ENCODE measurements around the gene MAGI2. TPM values are rescaled to one million over a fixed set of nuclear protein-coding genes. Genes with fewer than 3 reads are reported as not detected.

The MAGI2 gene
- total and polyA plus RNA-seq, 2 experiments from 2014 or later: 16.8 to 24.7 TPM

- H3K36me3 ChIP-seq: no peaks in the 10 kb centered on the region
- no peaks in the 10 kb centered on the region for H3K9me3 ChIP-seq (ENCODE audit: low read depth)
- no peak overlapping the region for H3K27ac ChIP-seq
- no peak overlapping the region for H3K4me3 ChIP-seq
- TF ChIP-seq CTCF (IDR thresholded peaks at IDR 0.05; ENCODE audit: low read depth, low read length): no peak
- no peak for DNase-seq (ENCODE audit: low read depth in 1 of 2, low spot score in 1 of 2)
- H3K4me1 ChIP-seq (ENCODE audit: low read depth): peaks cover 9% of the 10 kb centered on the region
- H3K27me3 ChIP-seq: no peaks in the 10 kb centered on the region
These were observed 272.9 kb downstream of the MAGI2 start for GRCh38 chr7:79180533-79180932.

- Histone ChIP-seq H3K4me1 (ENCODE audit: low read depth) (peaks cover 9% of the 10 kb centered on the region), H3K36me3 (no peaks in the 10 kb centered on the region), H3K27me3 (no peaks in the 10 kb centered on the region), H3K9me3 (ENCODE audit: low read depth) (no peaks in the 10 kb centered on the region), H3K27ac (no peak overlapping the region), H3K4me3 (no peak overlapping the region)
- peak; percentile 55 to 61 for DNase-seq (ENCODE audit: low read depth in 1 of 2, low spot score in 1 of 2)
- peak; percentile 62 for TF ChIP-seq CTCF (IDR thresholded peaks at IDR 0.05; ENCODE audit: low read depth, low read length)
These were observed 276.5 kb downstream of the MAGI2 start for GRCh38 chr7:79176859-79177477.

GRCh38 chr7:79175374-79175773, 278.1 kb downstream of the MAGI2 start:
- no peaks in the 10 kb centered on the region for H3K9me3 ChIP-seq (ENCODE audit: low read depth)
- DNase-seq (ENCODE audit: low read depth in 1 of 2, low spot score in 1 of 2): no peak
- TF ChIP-seq CTCF (IDR thresholded peaks at IDR 0.05; ENCODE audit: low read depth, low read length): no peak
- H3K4me1 ChIP-seq (ENCODE audit: low read depth): peaks cover 9% of the 10 kb centered on the region
- H3K36me3 ChIP-seq: no peaks in the 10 kb centered on the region
- H3K27ac ChIP-seq: no peak overlapping the region
- H3K4me3 ChIP-seq: no peak overlapping the region
- no peaks in the 10 kb centered on the region for H3K27me3 ChIP-seq

- Histone ChIP-seq H3K4me3 (no peak overlapping the region), H3K4me1 (ENCODE audit: low read depth) (no peaks in the 10 kb centered on the region), H3K27ac (no peak overlapping the region), H3K27me3 (no peaks in the 10 kb centered on the region), H3K36me3 (no peaks in the 10 kb centered on the region), H3K9me3 (ENCODE audit: low read depth) (no peaks in the 10 kb centered on the region)
- TF ChIP-seq CTCF (IDR thresholded peaks at IDR 0.05; ENCODE audit: low read depth, low read length): no peak
- no peak for DNase-seq (ENCODE audit: low read depth in 1 of 2, low spot score in 1 of 2)
These were observed 288.2 kb downstream of the MAGI2 start for GRCh38 chr7:79165225-79165624.

GRCh38 chr7:79159040-79159664, 294.3 kb downstream of the MAGI2 start:
- Histone ChIP-seq H3K36me3 (no peaks in the 10 kb centered on the region), H3K4me1 (ENCODE audit: low read depth) (no peaks in the 10 kb centered on the region), H3K27ac (no peak overlapping the region), H3K9me3 (ENCODE audit: low read depth) (no peaks in the 10 kb centered on the region), H3K4me3 (no peak overlapping the region), H3K27me3 (no peaks in the 10 kb centered on the region)
- DNase-seq (ENCODE audit: low read depth in 1 of 2, low spot score in 1 of 2): no peak
- TF ChIP-seq CTCF (IDR thresholded peaks at IDR 0.05; ENCODE audit: low read depth, low read length): no peak

Data from cardiac muscle cell (in vitro differentiated cells and primary cell).